ENCODE measurements around the gene CDH13.

Gene CDH13

GRCh38 chr16:83588070-83588469 is 961.3 kb downstream of the CDH13 start:
- H3K23ac ChIP-seq (ENCODE audit: low read length) = no peak overlapping the region

DNA sequence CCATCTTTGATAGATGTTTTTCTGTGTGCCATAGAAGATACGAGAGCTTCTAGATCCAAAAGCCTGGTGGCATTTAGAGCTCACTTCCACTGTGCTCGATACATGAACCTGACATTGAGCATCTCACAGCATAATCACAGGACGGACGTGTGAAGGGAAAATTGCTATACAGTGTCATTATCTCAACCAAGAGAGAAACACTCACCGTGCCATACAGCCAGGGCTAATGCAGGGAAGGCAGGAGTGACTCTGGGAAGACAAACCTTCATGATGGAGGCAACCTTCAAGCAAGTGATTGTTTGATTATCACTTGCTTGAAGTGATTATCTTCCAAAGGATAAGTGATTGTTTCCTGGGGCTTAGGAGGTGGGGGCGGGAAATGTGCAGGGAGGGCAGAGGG is 962.8 kb downstream of the CDH13 start:
- H4K5ac ChIP-seq (ENCODE audit: low read length) = no peak overlapping the region
- H3K4me1 ChIP-seq (ENCODE audit: control insufficient read depth, low read depth, low read length) = no peaks in the 10 kb centered on the region
- no peak overlapping the region for H3K56ac ChIP-seq (ENCODE audit: low read length)
- H4K8ac ChIP-seq (ENCODE audit: low read depth, low read length) = no peak overlapping the region
- H3K18ac ChIP-seq (ENCODE audit: low read length) = no peak overlapping the region
- no peaks in the 10 kb centered on the region for H3K36me3 ChIP-seq (ENCODE audit: control insufficient read depth, insufficient read depth, low read length)
- H3K4ac ChIP-seq (ENCODE audit: low read depth, low read length) = no peak overlapping the region
- H2BK5ac ChIP-seq (ENCODE audit: low read length) = no peak overlapping the region
- H2AK5ac ChIP-seq (ENCODE audit: low read length) = no peak overlapping the region
- H3K4me2 ChIP-seq (ENCODE audit: low read length) = no peak overlapping the region
- no peak for DNase-seq
- WGBS (ENCODE audit: extremely low coverage, insufficient coverage, low lambda C conversion rate) = no CpG with 5 or more reads among the region's 6 CpGs
- no peaks in the 10 kb centered on the region for H3K79me1 ChIP-seq (ENCODE audit: low read length)
- no peak overlapping the region for H2BK120ac ChIP-seq (ENCODE audit: low read depth, low read length)
- no peak overlapping the region for H3K4me3 ChIP-seq (ENCODE audit: low read length)
- no peak overlapping the region for H2BK15ac ChIP-seq (replicated peaks; ENCODE audit: low read depth)
- H3K23ac ChIP-seq (ENCODE audit: low read length) = no peak overlapping the region
- H3K27me3 ChIP-seq (ENCODE audit: insufficient read depth, low read length, poor library complexity) = no peaks in the 10 kb centered on the region
- no peaks in the 10 kb centered on the region for H3K79me2 ChIP-seq (ENCODE audit: control insufficient read depth, insufficient read depth, low read length)
- H3K9ac ChIP-seq (ENCODE audit: low read length) = no peak overlapping the region
- H3K27ac ChIP-seq (ENCODE audit: low read depth, low read length) = no peak overlapping the region

More at GRCh38 chr16:83588070-83588469, 961.3 kb downstream of the CDH13 start:
- H3K56ac ChIP-seq (ENCODE audit: low read length) = no peak overlapping the region
- no peak overlapping the region for H2BK15ac ChIP-seq (replicated peaks; ENCODE audit: low read depth)
- H3K27me3 ChIP-seq (ENCODE audit: insufficient read depth, low read length, poor library complexity) = no peaks in the 10 kb centered on the region
- H4K5ac ChIP-seq (ENCODE audit: low read length) = no peak overlapping the region
- H3K18ac ChIP-seq (ENCODE audit: low read length) = no peak overlapping the region
- H2BK120ac ChIP-seq (ENCODE audit: low read depth, low read length) = no peak overlapping the region
- H3K4ac ChIP-seq (ENCODE audit: low read depth, low read length) = no peak overlapping the region
- no peak overlapping the region for H3K9ac ChIP-seq (ENCODE audit: low read length)
- WGBS (ENCODE audit: extremely low coverage, insufficient coverage, low lambda C conversion rate) = no CpG with 5 or more reads among the region's 3 CpGs
- H2AK5ac ChIP-seq (ENCODE audit: low read length) = no peak overlapping the region
- H3K4me2 ChIP-seq (ENCODE audit: low read length) = no peak overlapping the region
- no peaks in the 10 kb centered on the region for H3K4me1 ChIP-seq (ENCODE audit: control insufficient read depth, low read depth, low read length)
- DNase-seq = no peak
- H3K27ac ChIP-seq (ENCODE audit: low read depth, low read length) = no peak overlapping the region
- H3K4me3 ChIP-seq (ENCODE audit: low read length) = no peak overlapping the region
- no peaks in the 10 kb centered on the region for H3K79me1 ChIP-seq (ENCODE audit: low read length)
- H3K36me3 ChIP-seq (ENCODE audit: control insufficient read depth, insufficient read depth, low read length) = no peaks in the 10 kb centered on the region
- no peak overlapping the region for H2BK5ac ChIP-seq (ENCODE audit: low read length)
- H3K79me2 ChIP-seq (ENCODE audit: control insufficient read depth, insufficient read depth, low read length) = no peaks in the 10 kb centered on the region
- H4K8ac ChIP-seq (ENCODE audit: low read depth, low read length) = no peak overlapping the region

GRCh38 chr16:83592778-83593177 is 966.0 kb downstream of the CDH13 start:
- WGBS (ENCODE audit: extremely low coverage, insufficient coverage, low lambda C conversion rate) = no CpG with 5 or more reads among the region's 7 CpGs
- Histone ChIP-seq H2BK15ac (replicated peaks; ENCODE audit: low read depth) (no peak overlapping the region), H3K4ac (ENCODE audit: low read depth, low read length) (no peak overlapping the region), H3K79me1 (ENCODE audit: low read length) (no peaks in the 10 kb centered on the region), H2AK5ac (ENCODE audit: low read length) (no peak overlapping the region), H3K4me2 (ENCODE audit: low read length) (no peak overlapping the region), H3K56ac (ENCODE audit: low read length) (no peak overlapping the region), H3K9ac (ENCODE audit: low read length) (no peak overlapping the region), H3K4me1 (ENCODE audit: control insufficient read depth, low read depth, low read length) (no peaks in the 10 kb centered on the region), H2BK5ac (ENCODE audit: low read length) (no peak overlapping the region), H3K27me3 (ENCODE audit: insufficient read depth, low read length, poor library complexity) (no peaks in the 10 kb centered on the region), H3K18ac (ENCODE audit: low read length) (no peak overlapping the region), H3K4me3 (ENCODE audit: low read length) (no peak overlapping the region), H3K23ac (ENCODE audit: low read length) (no peak overlapping the region), H3K36me3 (ENCODE audit: control insufficient read depth, insufficient read depth, low read length) (no peaks in the 10 kb centered on the region), H3K27ac (ENCODE audit: low read depth, low read length) (no peak overlapping the region), H3K79me2 (ENCODE audit: control insufficient read depth, insufficient read depth, low read length) (no peaks in the 10 kb centered on the region), H4K8ac (ENCODE audit: low read depth, low read length) (no peak overlapping the region), H4K5ac (ENCODE audit: low read length) (no peak overlapping the region), H2BK120ac (ENCODE audit: low read depth, low read length) (no peak overlapping the region)
- no peak for DNase-seq

GRCh38 chr16:83599789-83600462 is 973.2 kb downstream of the CDH13 start:
- no peak overlapping the region for H2BK15ac ChIP-seq (replicated peaks; ENCODE audit: low read depth)
- no CpG with 5 or more reads among the region's 15 CpGs for WGBS (ENCODE audit: extremely low coverage, insufficient coverage, low lambda C conversion rate)
- no peak overlapping the region for H2BK5ac ChIP-seq (ENCODE audit: low read length)
- H3K4me1 ChIP-seq (ENCODE audit: control insufficient read depth, low read depth, low read length) = no peaks in the 10 kb centered on the region
- no peak overlapping the region for H3K18ac ChIP-seq (ENCODE audit: low read length)
- H3K36me3 ChIP-seq (ENCODE audit: control insufficient read depth, insufficient read depth, low read length) = no peaks in the 10 kb centered on the region
- no peak overlapping the region for H3K4ac ChIP-seq (ENCODE audit: low read depth, low read length)
- no peak for DNase-seq
- H3K79me2 ChIP-seq (ENCODE audit: control insufficient read depth, insufficient read depth, low read length) = no peaks in the 10 kb centered on the region
- H3K23ac ChIP-seq (ENCODE audit: low read length) = no peak overlapping the region
- H4K8ac ChIP-seq (ENCODE audit: low read depth, low read length) = no peak overlapping the region
- no peak overlapping the region for H3K9ac ChIP-seq (ENCODE audit: low read length)
- no peak overlapping the region for H3K27ac ChIP-seq (ENCODE audit: low read depth, low read length)
- H3K4me2 ChIP-seq (ENCODE audit: low read length) = no peak overlapping the region
- H2BK120ac ChIP-seq (ENCODE audit: low read depth, low read length) = no peak overlapping the region
- no peaks in the 10 kb centered on the region for H3K27me3 ChIP-seq (ENCODE audit: insufficient read depth, low read length, poor library complexity)
- no peaks in the 10 kb centered on the region for H3K79me1 ChIP-seq (ENCODE audit: low read length)
- no peak overlapping the region for H2AK5ac ChIP-seq (ENCODE audit: low read length)
- no peak overlapping the region for H3K4me3 ChIP-seq (ENCODE audit: low read length)
- H4K5ac ChIP-seq (ENCODE audit: low read length) = no peak overlapping the region
- H3K56ac ChIP-seq (ENCODE audit: low read length) = no peak overlapping the region

- no peak for DNase-seq
- Histone ChIP-seq H3K56ac (ENCODE audit: low read length) (no peak overlapping the region), H2BK15ac (replicated peaks; ENCODE audit: low read depth) (no peak overlapping the region), H3K4ac (ENCODE audit: low read depth, low read length) (no peak overlapping the region), H3K4me1 (ENCODE audit: control insufficient read depth, low read depth, low read length) (no peaks in the 10 kb centered on the region), H4K5ac (ENCODE audit: low read length) (no peak overlapping the region), H4K8ac (ENCODE audit: low read depth, low read length) (no peak overlapping the region), H3K79me1 (ENCODE audit: low read length) (no peaks in the 10 kb centered on the region), H3K4me2 (ENCODE audit: low read length) (no peak overlapping the region), H2AK5ac (ENCODE audit: low read length) (no peak overlapping the region), H3K18ac (ENCODE audit: low read length) (no peak overlapping the region), H3K79me2 (ENCODE audit: control insufficient read depth, insufficient read depth, low read length) (no peaks in the 10 kb centered on the region), H3K27ac (ENCODE audit: low read depth, low read length) (no peak overlapping the region), H3K36me3 (ENCODE audit: control insufficient read depth, insufficient read depth, low read length) (no peaks in the 10 kb centered on the region), H3K23ac (ENCODE audit: low read length) (no peak overlapping the region), H3K9ac (ENCODE audit: low read length) (no peak overlapping the region), H2BK120ac (ENCODE audit: low read depth, low read length) (no peak overlapping the region), H3K4me3 (ENCODE audit: low read length) (no peak overlapping the region), H3K27me3 (ENCODE audit: insufficient read depth, low read length, poor library complexity) (no peaks in the 10 kb centered on the region), H2BK5ac (ENCODE audit: low read length) (no peak overlapping the region)
- no CpG with 5 or more reads among the region's 5 CpGs for WGBS (ENCODE audit: extremely low coverage, insufficient coverage, low lambda C conversion rate)
Observed at GRCh38 chr16:83602761-83603722, 976.3 kb downstream of the CDH13 start.

All from mesendoderm (in vitro differentiated cells).